ENCODE results near the gene TNFRSF19.
A peak's percentile ranks its signal among the peaks of the same experiment; 100 is the strongest.

Gene TNFRSF19

GRCh38 chr13:23579072-23579895 is 9.1 kb downstream of the TNFRSF19 start:
- peak; percentile 83 for DNase-seq (ENCODE audit: low read depth)
- peak overlapping the region; percentile 68 for H3K4me3 ChIP-seq (ENCODE audit: low read depth, low read length)
- TF ChIP-seq CTCF (IDR thresholded peaks at IDR 0.05; ENCODE audit: low read depth, low read length) (no peak), MAX (IDR thresholded peaks at IDR 0.05; ENCODE audit: low read depth, low read length) (no peak; the same call in 1 of the 2 replicates), MYC (IDR thresholded peaks at IDR 0.05; ENCODE audit: low read depth, low read length) (peak; percentile 28; the same call in 1 of the 2 replicates), POLR2A (IDR thresholded peaks at IDR 0.05; ENCODE audit: extremely low read depth, insufficient read length) (peak; percentile 46)

GRCh38 chr13:23579896-23580683 is 9.9 kb downstream of the TNFRSF19 start:
- TF ChIP-seq POLR2A (IDR thresholded peaks at IDR 0.05; ENCODE audit: extremely low read depth, insufficient read length), result no peak
- TF ChIP-seq MYC (IDR thresholded peaks at IDR 0.05; ENCODE audit: low read depth, low read length), result no peak
- no peak for TF ChIP-seq MAX (IDR thresholded peaks at IDR 0.05; ENCODE audit: low read depth, low read length)
- no peak for TF ChIP-seq CTCF (IDR thresholded peaks at IDR 0.05; ENCODE audit: low read depth, low read length)
- no peak for DNase-seq (ENCODE audit: low read depth)
- H3K4me3 ChIP-seq (ENCODE audit: low read depth, low read length), result no peak overlapping the region

- TF ChIP-seq POLR2A (IDR thresholded peaks at IDR 0.05; ENCODE audit: extremely low read depth, insufficient read length) (no peak), CTCF (IDR thresholded peaks at IDR 0.05; ENCODE audit: low read depth, low read length) (no peak), MYC (IDR thresholded peaks at IDR 0.05; ENCODE audit: low read depth, low read length) (no peak), MAX (IDR thresholded peaks at IDR 0.05; ENCODE audit: low read depth, low read length) (no peak)
- DNase-seq (ENCODE audit: low read depth), result no peak
- H3K4me3 ChIP-seq (ENCODE audit: low read depth, low read length), result no peak overlapping the region
Measured at GRCh38 chr13:23580684-23581060, 10.5 kb downstream of the TNFRSF19 start.

GRCh38 chr13:23583491-23583890 is 13.3 kb downstream of the TNFRSF19 start:
- TF ChIP-seq POLR2A (IDR thresholded peaks at IDR 0.05; ENCODE audit: extremely low read depth, insufficient read length), result no peak
- no peak for TF ChIP-seq CTCF (IDR thresholded peaks at IDR 0.05; ENCODE audit: low read depth, low read length)
- no peak for TF ChIP-seq MAX (IDR thresholded peaks at IDR 0.05; ENCODE audit: low read depth, low read length)
- no peak for TF ChIP-seq MYC (IDR thresholded peaks at IDR 0.05; ENCODE audit: low read depth, low read length)
- no peak overlapping the region for H3K4me3 ChIP-seq (ENCODE audit: low read depth, low read length)
- DNase-seq (ENCODE audit: low read depth), result no peak

GRCh38 chr13:23584275-23584674 is 14.1 kb downstream of the TNFRSF19 start:
- no peak overlapping the region for H3K4me3 ChIP-seq (ENCODE audit: low read depth, low read length)
- no peak for DNase-seq (ENCODE audit: low read depth)
- TF ChIP-seq CTCF (IDR thresholded peaks at IDR 0.05; ENCODE audit: low read depth, low read length) (no peak), MAX (IDR thresholded peaks at IDR 0.05; ENCODE audit: low read depth, low read length) (no peak), POLR2A (IDR thresholded peaks at IDR 0.05; ENCODE audit: extremely low read depth, insufficient read length) (no peak)
